NK-92 (cell line): ENCODE measurements around the gene MMRN2.

Experiments used
- DNase-seq: peaks from one replicate; lab custom pipeline; 2025; ENCODE audit not compliant: unreplicated experiment; lab: John Stamatoyannopoulos, UW

The MMRN2 gene

DNA sequence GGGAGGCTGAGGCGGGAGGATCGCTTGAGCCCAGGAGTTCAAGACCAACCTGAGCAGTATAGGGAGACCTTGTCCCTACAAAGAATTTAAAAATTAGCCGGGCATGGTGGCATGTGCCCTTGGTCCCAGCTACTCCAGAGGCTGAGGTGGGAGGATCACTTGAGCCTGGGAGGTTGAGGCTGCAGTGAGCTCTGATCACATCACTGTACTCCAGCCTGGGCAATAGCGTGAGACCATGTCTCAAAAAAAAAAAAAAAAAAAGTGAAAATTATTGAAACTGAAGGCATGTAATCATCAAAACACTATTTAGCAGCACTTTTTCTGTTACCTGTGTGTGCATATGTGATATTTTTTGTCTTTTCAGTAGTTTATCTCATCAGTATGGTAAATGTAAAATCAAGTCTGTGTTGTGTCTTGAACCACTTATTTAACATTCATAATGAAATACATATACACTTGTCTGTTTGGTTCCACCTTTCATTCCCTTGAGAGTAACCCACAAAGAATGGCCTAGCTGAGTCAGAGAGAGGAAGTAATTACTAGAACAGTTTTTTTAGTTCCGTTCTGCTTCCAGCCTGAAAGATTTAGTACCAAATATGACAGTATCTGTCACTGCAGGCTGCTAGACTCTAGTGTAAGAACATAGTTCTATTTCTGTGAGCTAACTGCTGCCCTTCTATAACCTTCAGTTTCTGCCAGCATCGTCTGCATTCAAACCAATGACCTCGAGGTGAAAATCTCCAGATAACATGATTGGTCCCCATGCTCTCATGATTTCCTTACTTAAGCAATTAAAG, 68.6 kb downstream of the MMRN2 start:
- DNase-seq, result no peak
